Calu3 (cell line): ENCODE data around the gene HIGD1B. TPM values are rescaled to one million over a fixed set of nuclear protein-coding genes. Genes with fewer than 3 reads are reported as not detected.

Experiments used
- BruUV-seq: library from RNA; stranded (reverse); fragments of 400-500 nt; replicated peaks from 2 replicates; lab custom pipeline; 2021; lab: Mats Ljungman, UMichigan
- CTCF ChIA-PET: fragments of 300-600 bp; sonication (Branson Sonifier 250); formaldehyde crosslinking; loops from one replicate; lab custom pipeline; 2022; ENCODE audit warnings: antibody characterized with exemption; lab: Charles Lee
- DNase-seq: peaks from one replicate; pipeline ENCODE4 v3.0.0; 2022
- H3K27ac Mint-ChIP-seq: one replicate; pipeline ENCODE4 v1.8.0; 2022; ENCODE audit warnings: mixed read lengths; ENCODE audit not compliant: unreplicated experiment
- H3K27me3 Mint-ChIP-seq: one replicate; pipeline ENCODE4 v1.8.0; 2022; ENCODE audit warnings: mixed read lengths; ENCODE audit not compliant: unreplicated experiment
- H3K36me3 Mint-ChIP-seq: one replicate; pipeline ENCODE4 v1.8.0; 2022; ENCODE audit warnings: mild to moderate bottlenecking, moderate library complexity, mixed read lengths; ENCODE audit not compliant: insufficient read depth, unreplicated experiment
- H3K4me1 Mint-ChIP-seq: one replicate; pipeline ENCODE4 v1.8.0; 2022; ENCODE audit warnings: mild to moderate bottlenecking, low read depth, mixed read lengths; ENCODE audit not compliant: unreplicated experiment
- H3K4me3 Mint-ChIP-seq: one replicate; pipeline ENCODE4 v1.8.0; 2022; ENCODE audit warnings: mild to moderate bottlenecking, low read depth, moderate library complexity, mixed read lengths; ENCODE audit not compliant: unreplicated experiment
- H3K9me3 Mint-ChIP-seq: one replicate; pipeline ENCODE4 v1.8.0; 2022; ENCODE audit warnings: low read depth, mixed read lengths; ENCODE audit not compliant: unreplicated experiment
- intact Hi-C: fragments of 100-400 bp; cut with micrococcal nuclease; formaldehyde crosslinking; loops from one replicate; pipeline ENCODE4 v1.10.0; 2022; ENCODE audit not compliant: unreplicated experiment
- total RNA-seq: library from RNA; stranded (reverse); gene quantifications from 2 replicates; pipeline ENCODE4 v1.2.3, GENCODE V29; 2022
- TF ChIP-seq, protein P1 (sequence below): fragments of 200-600 bp; IDR thresholded peaks from one replicate; pipeline ENCODE4 v1.8.0; 2022; ENCODE audit warnings: antibody characterized with exemption; ENCODE audit not compliant: unreplicated experiment

The HIGD1B gene
- total RNA-seq, 1 experiment from 2014 or later = not detected

DNA sequence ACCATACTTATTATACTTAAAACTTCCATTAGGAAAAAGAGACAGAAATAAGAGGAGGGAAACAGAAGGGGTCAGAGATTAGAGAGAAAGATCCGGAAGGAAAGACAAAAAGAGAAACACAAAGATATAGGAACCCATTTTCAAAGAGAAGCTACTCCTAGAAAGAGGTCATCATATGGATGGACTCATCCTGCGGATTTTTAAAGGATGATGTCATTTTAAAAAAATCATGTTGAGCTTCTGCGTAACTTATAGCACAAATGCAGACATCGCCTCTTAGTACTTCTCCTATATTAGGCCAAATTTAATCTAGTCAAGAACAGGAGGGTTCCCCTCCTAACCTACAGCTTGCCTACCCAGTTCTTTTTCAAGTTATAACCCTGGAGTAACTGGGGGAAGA is 33.5 kb downstream of the HIGD1B start:
- TF ChIP-seq, protein P1, sequence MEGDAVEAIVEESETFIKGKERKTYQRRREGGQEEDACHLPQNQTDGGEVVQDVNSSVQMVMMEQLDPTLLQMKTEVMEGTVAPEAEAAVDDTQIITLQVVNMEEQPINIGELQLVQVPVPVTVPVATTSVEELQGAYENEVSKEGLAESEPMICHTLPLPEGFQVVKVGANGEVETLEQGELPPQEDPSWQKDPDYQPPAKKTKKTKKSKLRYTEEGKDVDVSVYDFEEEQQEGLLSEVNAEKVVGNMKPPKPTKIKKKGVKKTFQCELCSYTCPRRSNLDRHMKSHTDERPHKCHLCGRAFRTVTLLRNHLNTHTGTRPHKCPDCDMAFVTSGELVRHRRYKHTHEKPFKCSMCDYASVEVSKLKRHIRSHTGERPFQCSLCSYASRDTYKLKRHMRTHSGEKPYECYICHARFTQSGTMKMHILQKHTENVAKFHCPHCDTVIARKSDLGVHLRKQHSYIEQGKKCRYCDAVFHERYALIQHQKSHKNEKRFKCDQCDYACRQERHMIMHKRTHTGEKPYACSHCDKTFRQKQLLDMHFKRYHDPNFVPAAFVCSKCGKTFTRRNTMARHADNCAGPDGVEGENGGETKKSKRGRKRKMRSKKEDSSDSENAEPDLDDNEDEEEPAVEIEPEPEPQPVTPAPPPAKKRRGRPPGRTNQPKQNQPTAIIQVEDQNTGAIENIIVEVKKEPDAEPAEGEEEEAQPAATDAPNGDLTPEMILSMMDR = no peak
- BruUV-seq = no TSS peak
- no peak for DNase-seq
- no peak overlapping the region for H3K4me3 Mint-ChIP-seq
- CTCF ChIA-PET = interaction anchor here (0.9 kb wide), 1 partner anchor 106 kb away, joined by 3 read pairs; no protein-coding TSS in a partner anchor
- H3K27me3 Mint-ChIP-seq = no peaks in the 10 kb centered on the region
- no peaks in the 10 kb centered on the region for H3K4me1 Mint-ChIP-seq
- H3K36me3 Mint-ChIP-seq = peaks cover 72% of the 10 kb centered on the region
- intact Hi-C loops = no loop called here
- no peaks in the 10 kb centered on the region for H3K9me3 Mint-ChIP-seq
- no peak overlapping the region for H3K27ac Mint-ChIP-seq

GRCh38 chr17:44884941-44885340 is 37.3 kb downstream of the HIGD1B start:
- Mint-ChIP-seq H3K9me3 (no peaks in the 10 kb centered on the region), H3K27ac (no peak overlapping the region), H3K27me3 (no peaks in the 10 kb centered on the region), H3K4me1 (no peaks in the 10 kb centered on the region), H3K36me3 (peaks cover 39% of the 10 kb centered on the region), H3K4me3 (no peak overlapping the region)
- intact Hi-C loops = no loop called here
- CTCF ChIA-PET = interaction anchor here (0.8 to 1.3 kb wide), 3 partner anchors 39 to 109 kb away, joined by 3 to 5 read pairs (median 3); no protein-coding TSS in a partner anchor
- TF ChIP-seq, protein P1 = no peak
- no peak for DNase-seq
- BruUV-seq = no TSS peak

DNA sequence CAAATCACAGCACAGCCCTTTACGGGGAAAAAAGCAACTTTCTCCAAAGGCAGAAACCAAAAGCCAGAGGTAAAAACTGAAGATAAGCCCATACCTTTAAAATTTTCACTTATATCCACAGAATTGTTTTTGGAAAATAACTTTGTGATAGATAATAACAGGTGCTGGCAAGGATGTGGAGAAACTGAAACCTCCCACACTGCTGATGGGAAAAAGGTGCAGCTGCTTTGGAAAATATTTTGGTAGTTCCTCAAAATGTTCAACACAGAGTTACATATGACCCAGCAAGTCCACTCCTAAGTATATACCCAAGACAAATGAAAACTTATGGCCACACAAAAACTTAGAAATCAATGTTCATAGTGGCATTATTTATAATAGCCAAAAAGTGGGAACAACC is 39.3 kb downstream of the HIGD1B start:
- Mint-ChIP-seq H3K4me1 (no peaks in the 10 kb centered on the region), H3K4me3 (no peak overlapping the region), H3K36me3 (peaks cover 25% of the 10 kb centered on the region), H3K27ac (no peak overlapping the region), H3K9me3 (no peaks in the 10 kb centered on the region), H3K27me3 (no peaks in the 10 kb centered on the region)
- TF ChIP-seq, protein P1 = no peak
- CTCF ChIA-PET = interaction anchor here (0.7 kb wide), 1 partner anchor 10 kb away, joined by 4 read pairs; no protein-coding TSS in a partner anchor
- no peak for DNase-seq
- no TSS peak for BruUV-seq
- intact Hi-C loops = no loop called here

GRCh38 chr17:44887971-44888954 is 40.6 kb downstream of the HIGD1B start:
- CTCF ChIA-PET = no interaction called here
- BruUV-seq = no TSS peak
- TF ChIP-seq, protein P1 = no peak
- no peaks in the 10 kb centered on the region for H3K27me3 Mint-ChIP-seq
- no peak overlapping the region for H3K27ac Mint-ChIP-seq
- no peak for DNase-seq
- H3K4me3 Mint-ChIP-seq = no peak overlapping the region
- intact Hi-C loops = no loop called here
- H3K36me3 Mint-ChIP-seq = peaks cover 15% of the 10 kb centered on the region
- H3K9me3 Mint-ChIP-seq = no peaks in the 10 kb centered on the region
- H3K4me1 Mint-ChIP-seq = no peaks in the 10 kb centered on the region
